ENCODE measurements around the gene CACNA1S.

DNA sequence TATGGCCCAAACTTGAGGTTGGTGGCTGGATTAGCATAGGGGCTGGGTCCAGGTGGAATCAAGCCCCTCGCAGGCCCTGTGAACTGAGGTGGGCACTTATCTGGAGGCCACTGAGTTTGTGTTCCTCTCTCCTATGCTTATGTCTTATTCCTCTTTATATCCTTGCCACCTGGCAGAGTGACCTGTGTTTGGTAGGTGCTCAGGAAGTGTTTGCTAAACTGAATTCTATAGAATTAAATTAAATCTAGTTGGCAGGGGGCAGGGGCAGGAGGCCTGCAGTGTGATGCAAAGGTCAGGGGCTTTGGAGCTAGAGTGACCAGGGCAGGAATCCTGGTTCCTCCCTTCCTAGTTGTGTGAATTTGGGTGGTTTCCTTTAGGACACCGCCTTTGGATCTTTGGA, 43.1 kb upstream of the CACNA1S start:
- TF ChIP-seq, protein P1, sequence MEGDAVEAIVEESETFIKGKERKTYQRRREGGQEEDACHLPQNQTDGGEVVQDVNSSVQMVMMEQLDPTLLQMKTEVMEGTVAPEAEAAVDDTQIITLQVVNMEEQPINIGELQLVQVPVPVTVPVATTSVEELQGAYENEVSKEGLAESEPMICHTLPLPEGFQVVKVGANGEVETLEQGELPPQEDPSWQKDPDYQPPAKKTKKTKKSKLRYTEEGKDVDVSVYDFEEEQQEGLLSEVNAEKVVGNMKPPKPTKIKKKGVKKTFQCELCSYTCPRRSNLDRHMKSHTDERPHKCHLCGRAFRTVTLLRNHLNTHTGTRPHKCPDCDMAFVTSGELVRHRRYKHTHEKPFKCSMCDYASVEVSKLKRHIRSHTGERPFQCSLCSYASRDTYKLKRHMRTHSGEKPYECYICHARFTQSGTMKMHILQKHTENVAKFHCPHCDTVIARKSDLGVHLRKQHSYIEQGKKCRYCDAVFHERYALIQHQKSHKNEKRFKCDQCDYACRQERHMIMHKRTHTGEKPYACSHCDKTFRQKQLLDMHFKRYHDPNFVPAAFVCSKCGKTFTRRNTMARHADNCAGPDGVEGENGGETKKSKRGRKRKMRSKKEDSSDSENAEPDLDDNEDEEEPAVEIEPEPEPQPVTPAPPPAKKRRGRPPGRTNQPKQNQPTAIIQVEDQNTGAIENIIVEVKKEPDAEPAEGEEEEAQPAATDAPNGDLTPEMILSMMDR (IDR thresholded peaks at IDR 0.05): no peak
- TF ChIP-seq EP300 (IDR thresholded peaks at IDR 0.05) (no peak), POLR2A (IDR thresholded peaks at IDR 0.05) (no peak), POLR2AphosphoS5 (IDR thresholded peaks at IDR 0.05) (no peak)

All from gastroesophageal sphincter (tissue), 3 donors.